Keratinocyte (primary cell): ENCODE data around the gene DUSP22. TPM values are rescaled to one million over a fixed set of nuclear protein-coding genes. Genes with fewer than 3 reads are reported as not detected.

Experiments
- DNase-seq: peaks from one replicate; pipeline ENCODE4 v3.0.0-alpha.2; 2011; ENCODE audit warnings: low read depth, missing footprints, low spot score
- FAIRE-seq: peaks from 2 replicates; lab custom pipeline; 2011; peaks lifted over from hg19 to GRCh38; lab: Jason Lieb, UNC
- H2AFZ ChIP-seq: 2 replicates; pipeline ENCODE4 v1.6.0; 2012; ENCODE audit warnings: low read length, control low read depth, inconsistent platforms; ENCODE audit not compliant: control insufficient read depth
- H3K27ac ChIP-seq: 2 replicates; pipeline ENCODE4 v1.5.1; 2011; ENCODE audit warnings: low read length; ENCODE audit not compliant: control insufficient read depth, insufficient read depth
- H3K27me3 ChIP-seq: 3 replicates; pipeline ENCODE4 v1.6.0; 2011; ENCODE audit warnings: low read length; ENCODE audit not compliant: control insufficient read depth, insufficient read depth; ENCODE audit errors: extremely low read depth
- H3K36me3 ChIP-seq, 2 experiments: 2 replicates in 1 of 2; 3 replicates in 1 of 2; pipeline ENCODE4 v1.5.1; 2011; ENCODE audit warnings: low read length in 2 of 2, mild to moderate bottlenecking in 1 of 2; ENCODE audit not compliant: control insufficient read depth in 2 of 2, insufficient read depth in 2 of 2; ENCODE audit errors: extremely low read depth in 1 of 2
- H3K4me1 ChIP-seq: 3 replicates; pipeline ENCODE4 v1.5.1; 2011; ENCODE audit warnings: low read length; ENCODE audit not compliant: control insufficient read depth, insufficient read depth; ENCODE audit errors: extremely low read depth
- H3K4me2 ChIP-seq: 3 replicates; pipeline ENCODE4 v1.6.0; 2011; ENCODE audit warnings: low read depth, low read length; ENCODE audit not compliant: control insufficient read depth, insufficient read depth; ENCODE audit errors: extremely low read depth
- H3K4me3 ChIP-seq, 3 experiments: fragments of 200-600 bp in 1 of 3; sonication (generic) in 1 of 3; 2 replicates in 2 of 3; 3 replicates in 1 of 3; pipeline ENCODE4 v1.5.1; 2011 to 2016; ENCODE audit warnings: low read length in 3 of 3, mild to moderate bottlenecking in 3 of 3, control low read depth in 2 of 3, inconsistent platforms in 1 of 3, low read depth in 1 of 3, mixed read lengths in 1 of 3, mixed run types in 1 of 3, moderate library complexity in 1 of 3; ENCODE audit not compliant: control insufficient read depth in 2 of 3, insufficient read depth in 2 of 3; ENCODE audit errors: extremely low read depth in 1 of 3
- H3K79me2 ChIP-seq: 2 replicates; pipeline ENCODE4 v1.6.0; 2012; ENCODE audit warnings: low read length; ENCODE audit not compliant: control insufficient read depth, insufficient read depth
- H3K9ac ChIP-seq: 3 replicates; pipeline ENCODE4 v1.6.0; 2011; ENCODE audit warnings: low read length; ENCODE audit not compliant: control insufficient read depth, insufficient read depth; ENCODE audit errors: extremely low read depth
- H3K9me1 ChIP-seq: 3 replicates; pipeline ENCODE4 v1.6.0; 2011; ENCODE audit warnings: low read length; ENCODE audit not compliant: control insufficient read depth, insufficient read depth; ENCODE audit errors: extremely low read depth
- H3K9me3 ChIP-seq: 2 replicates; pipeline ENCODE4 v1.5.1; 2012; ENCODE audit warnings: low read depth, low read length; ENCODE audit not compliant: control insufficient read depth
- H4K20me1 ChIP-seq: 3 replicates; pipeline ENCODE4 v1.6.0; 2011; ENCODE audit warnings: low read length; ENCODE audit not compliant: control insufficient read depth, insufficient read depth; ENCODE audit errors: extremely low read depth
- CTCF ChIP-seq, 3 experiments: IDR thresholded peaks in 1 of 3; conservative IDR thresholded peaks in 1 of 3; optimal IDR thresholded peaks in 1 of 3; 2 replicates in 2 of 3; 3 replicates in 1 of 3; pipeline versions ENCODE3 to v1.5.1; 2011; ENCODE audit warnings: low read length in 3 of 3, mild to moderate bottlenecking in 3 of 3, moderate library complexity in 2 of 3, control low read depth in 1 of 3, inconsistent platforms in 1 of 3; ENCODE audit not compliant: insufficient read depth in 2 of 3; ENCODE audit errors: extremely low read depth in 1 of 3
- EZH2 ChIP-seq: IDR thresholded peaks from one replicate; pipeline ENCODE4 v1.6.1; 2012; ENCODE audit warnings: inconsistent platforms, mild to moderate bottlenecking, low read length, moderate library complexity
- dilution Hi-C: fragments of 300-500 bp; cut with MboI; formaldehyde crosslinking; loops from one replicate; pipeline ENCODE4 v1.7.0; 2020; ENCODE audit warnings: low sequenced_read_pairs; ENCODE audit not compliant: extremely low pct_ligation_motif_present
- polyA plus RNA-seq, 5 experiments: library from polyadenylated mRNA; depleted of rRNA in 3 of 5; stranded (reverse) in 3 of 5; stranded (forward) in 1 of 5; unstranded in 1 of 5; fragments of >200 nt; gene quantifications; 1 replicate in 1 of 5; 2 replicates in 3 of 5; 3 replicates in 1 of 5; pipeline versions ENCODE4 v1.2.1 to v1.2.3, GENCODE V29; 2011 to 2012; ENCODE audit warnings: missing spikeins in 2 of 5, low read depth in 1 of 5, low replicate concordance in 1 of 5

The DUSP22 gene
- polyA plus RNA-seq, 1 donor (not counting 4 experiments of a cell fraction or from before 2014, with no cell fraction given): 17.3 TPM

- Histone ChIP-seq H3K4me3 (no peak overlapping the region), H3K9me1 (no peaks in the 10 kb centered on the region), H3K9ac (no peak overlapping the region), H3K9me3 (peaks cover 2% of the 10 kb centered on the region), H3K4me1 (no peaks in the 10 kb centered on the region), H3K27me3 (no peaks in the 10 kb centered on the region), H3K27ac (no peak overlapping the region), H3K79me2 (no peaks in the 10 kb centered on the region), H2AFZ (no peak overlapping the region), H3K4me2 (no peak overlapping the region), H4K20me1 (no peaks in the 10 kb centered on the region), H3K36me3 (peaks cover 0 to 1% of the 10 kb centered on the region in 2 experiments)
- no peak for TF ChIP-seq EZH2
- no peak for TF ChIP-seq CTCF (optimal IDR thresholded peaks at IDR 0.05 in 1 of 3, IDR thresholded peaks at IDR 0.05 in 1 of 3, conservative IDR thresholded peaks at IDR 0.05 in 1 of 3; ENCODE audit: extremely low read depth in 1 of 3, insufficient read depth in 2 of 3, low read length in 3 of 3)
- DNase-seq (no peak), FAIRE-seq (no peak)
- dilution Hi-C loops: no loop called here
Observed at GRCh38 chr6:321536-322258, 29.4 kb downstream of the DUSP22 start.

- no peaks in the 10 kb centered on the region for H4K20me1 ChIP-seq
- no peak for TF ChIP-seq CTCF (optimal IDR thresholded peaks at IDR 0.05 in 1 of 3, IDR thresholded peaks at IDR 0.05 in 1 of 3, conservative IDR thresholded peaks at IDR 0.05 in 1 of 3; ENCODE audit: extremely low read depth in 1 of 3, insufficient read depth in 2 of 3, low read length in 3 of 3)
- TF ChIP-seq EZH2: no peak
- no peaks in the 10 kb centered on the region for H3K27me3 ChIP-seq
- H2AFZ ChIP-seq: no peak overlapping the region
- no peaks in the 10 kb centered on the region for H3K9me1 ChIP-seq
- no peaks in the 10 kb centered on the region for H3K79me2 ChIP-seq
- H3K4me1 ChIP-seq: no peaks in the 10 kb centered on the region
- H3K4me3 ChIP-seq: no peak overlapping the region
- no peak overlapping the region for H3K9ac ChIP-seq
- dilution Hi-C loops: no loop called here
- H3K36me3 ChIP-seq: peaks cover 0 to 3% of the 10 kb centered on the region in 2 experiments
- H3K4me2 ChIP-seq: no peak overlapping the region
- peaks cover 2% of the 10 kb centered on the region for H3K9me3 ChIP-seq
- no peak overlapping the region for H3K27ac ChIP-seq
- DNase-seq (no peak), FAIRE-seq (no peak)
Observed at GRCh38 chr6:322259-322930, 30.1 kb downstream of the DUSP22 start.
